ENCODE measurements around the gene RBMS3.

Gene RBMS3

DNA sequence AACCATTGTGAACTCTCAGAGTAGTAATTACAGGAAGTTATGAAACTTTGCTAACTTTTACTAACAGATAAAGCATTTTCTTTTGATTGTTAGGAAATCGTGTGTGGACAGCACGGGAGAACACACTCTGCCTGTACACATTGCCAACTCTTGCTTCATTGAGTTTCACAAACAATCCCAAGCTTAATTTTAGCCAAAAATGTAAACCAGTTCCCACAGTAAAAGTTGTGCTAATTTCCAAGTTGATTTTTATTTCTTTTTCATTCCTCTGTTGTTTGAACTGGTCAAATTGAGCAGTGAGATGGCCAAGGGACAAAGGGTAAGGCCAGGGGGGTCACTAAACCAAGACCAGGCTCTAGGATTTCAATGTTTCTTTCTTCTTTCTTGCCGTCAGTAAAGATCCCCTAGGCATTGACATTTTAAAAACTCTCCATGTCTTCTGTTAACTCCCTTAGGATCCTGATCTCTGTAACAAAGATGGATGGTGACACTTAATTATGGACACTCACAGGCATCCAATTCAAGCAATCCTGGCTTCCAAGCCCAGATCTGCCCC is 414.9 kb downstream of the RBMS3 start:
- DNase-seq = no peak

DNA sequence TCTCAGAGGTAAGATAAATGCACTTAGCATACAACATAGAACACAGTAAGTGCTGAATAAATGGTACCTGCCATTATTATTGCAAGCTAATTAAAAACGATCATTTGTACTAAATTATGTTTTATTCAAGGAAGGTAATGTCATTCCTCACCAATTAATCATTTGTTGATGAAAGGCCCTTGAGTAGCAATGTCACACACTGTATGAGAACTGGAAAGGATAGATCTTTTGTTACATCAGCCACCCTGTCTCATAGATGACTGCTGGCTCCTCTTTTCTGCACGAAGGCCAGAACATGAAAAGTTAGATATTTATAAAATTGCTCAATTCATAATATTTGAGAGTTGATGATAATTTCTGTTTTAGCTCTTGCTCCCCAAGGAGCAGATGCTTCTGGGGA is 415.4 kb downstream of the RBMS3 start:
- DNase-seq = no peak

DNA sequence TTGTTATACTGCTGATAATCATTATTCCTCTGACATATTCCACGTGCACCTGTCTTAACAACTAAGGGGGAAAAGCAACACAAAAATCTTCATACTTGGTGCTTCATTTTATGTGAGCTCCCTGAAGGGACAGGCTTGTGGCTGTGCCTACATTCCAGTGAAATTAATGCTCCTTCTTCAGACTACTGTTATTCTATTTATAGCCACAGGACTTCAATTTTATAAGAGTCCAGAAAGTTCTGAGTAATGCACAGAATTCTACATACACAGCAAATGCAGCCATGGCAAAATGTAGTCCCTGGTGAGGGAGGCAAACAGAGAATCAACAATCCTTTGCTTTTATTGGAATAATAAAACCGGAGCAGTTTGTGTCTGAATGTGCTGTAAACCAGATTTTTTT is 417.1 kb downstream of the RBMS3 start:
- no peak for DNase-seq

DNA sequence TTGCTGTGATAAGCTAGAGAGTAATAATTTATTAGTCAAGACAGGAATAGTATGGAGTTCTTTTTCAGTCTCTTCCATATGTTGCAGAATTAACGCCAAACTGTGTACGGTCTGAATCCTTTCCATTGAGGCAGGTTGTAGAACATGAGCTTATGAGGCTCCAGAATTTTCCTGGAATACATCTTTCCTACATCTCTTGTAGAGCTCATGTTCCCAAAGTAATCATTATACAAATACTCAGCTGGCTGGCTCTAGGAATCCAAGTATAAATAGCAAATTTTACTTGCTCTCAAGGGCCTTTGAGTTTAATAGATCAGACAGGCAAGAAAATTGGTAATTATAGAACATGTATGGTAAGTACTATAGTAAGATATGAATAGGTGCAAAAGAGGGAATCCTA is 419.4 kb downstream of the RBMS3 start:
- no peak for DNase-seq

DNA sequence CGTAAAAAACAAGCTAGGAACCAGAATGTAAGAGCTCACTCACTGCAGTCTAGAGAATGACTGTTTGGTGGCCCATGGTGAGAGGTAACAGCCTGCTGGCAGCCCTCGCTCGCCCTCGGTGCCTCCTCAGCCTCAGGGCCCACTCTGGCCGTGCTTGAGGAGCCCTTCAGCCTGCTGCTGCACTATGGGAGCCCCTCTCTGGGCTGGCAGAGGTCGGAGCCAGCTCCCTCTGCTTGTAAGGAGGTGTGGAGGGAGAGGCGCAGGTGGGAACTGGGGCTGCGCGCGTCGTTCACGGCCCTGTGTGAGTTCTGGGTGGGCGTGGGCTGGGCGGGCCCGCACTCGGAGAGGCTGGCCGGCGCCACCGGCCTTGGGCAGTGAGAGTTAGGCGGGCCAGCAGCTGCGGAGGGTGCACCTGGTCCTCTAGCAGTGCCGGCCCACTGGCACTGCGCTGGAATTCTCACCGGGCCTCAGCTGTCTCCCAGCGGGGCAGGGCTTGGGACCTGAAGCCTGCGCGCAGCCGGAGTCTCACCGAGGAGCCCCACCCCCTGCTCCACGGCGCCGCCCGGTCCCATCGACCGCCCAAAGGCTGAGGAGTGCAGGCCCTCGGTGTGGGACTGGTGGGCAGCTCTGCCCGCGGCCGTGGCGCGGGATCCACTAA is 420.6 kb downstream of the RBMS3 start:
- no peak for DNase-seq

DNA sequence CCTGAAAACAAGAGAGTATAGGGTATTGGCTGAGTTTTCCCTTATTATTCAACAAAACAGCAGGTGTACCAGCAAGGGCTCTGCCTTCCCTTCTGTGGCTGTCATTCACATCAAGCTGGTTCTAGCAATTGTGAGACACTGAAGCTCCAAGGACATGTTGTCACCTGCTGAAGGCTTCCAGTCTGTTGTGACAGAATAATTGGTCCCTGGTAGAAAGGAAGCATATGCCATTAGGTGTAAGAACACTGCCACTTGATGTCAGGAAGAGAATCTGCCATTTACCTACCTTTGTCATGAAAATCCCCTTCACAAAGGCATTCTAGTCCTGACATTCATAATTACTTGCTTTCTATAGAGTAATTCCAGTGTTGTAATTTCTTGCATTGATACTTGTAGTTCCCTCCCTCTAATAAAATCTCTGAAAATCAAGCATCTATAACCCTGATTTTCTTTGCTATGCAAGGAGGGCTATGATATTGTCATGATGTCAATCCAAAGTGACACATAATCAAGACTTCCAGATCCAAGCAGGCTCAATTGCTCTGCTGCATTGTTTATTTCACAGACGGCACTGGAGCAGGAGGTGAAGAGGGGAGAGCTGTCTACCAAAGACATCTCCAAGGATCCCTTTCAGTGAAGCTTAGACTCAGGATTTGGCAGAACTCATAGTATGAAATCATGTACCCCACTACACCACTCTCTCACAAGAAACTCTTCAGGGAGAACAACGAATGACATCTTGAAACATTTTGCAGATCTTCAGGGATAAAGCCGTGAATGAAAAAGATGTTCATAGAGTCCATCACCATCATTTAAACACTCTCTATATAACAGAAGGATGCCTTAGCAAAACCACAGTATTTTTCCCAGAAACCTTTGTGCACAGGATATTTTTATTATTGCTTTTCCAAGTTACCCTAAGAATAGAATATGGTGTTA is 425.3 kb downstream of the RBMS3 start:
- no peak for DNase-seq

DNA sequence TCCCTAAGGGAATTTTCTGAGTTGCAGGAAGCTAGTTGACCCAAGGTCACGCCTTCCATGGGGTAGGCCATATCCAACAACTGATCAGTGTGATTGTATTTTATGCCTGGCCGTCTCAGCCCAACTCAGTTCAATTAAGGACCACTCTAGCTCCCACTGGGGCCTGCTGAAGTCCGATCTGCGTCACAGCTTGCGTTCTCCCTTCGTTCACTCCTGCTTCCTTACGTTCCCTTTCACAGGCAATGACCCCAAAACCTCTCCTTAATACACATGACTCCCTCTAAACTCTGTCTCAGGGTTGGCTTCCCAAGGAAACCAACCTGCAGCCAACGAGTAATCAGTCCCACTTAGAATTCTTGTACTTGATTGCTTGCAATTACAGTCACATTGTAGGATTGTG is 428.0 kb downstream of the RBMS3 start:
- DNase-seq = no peak

DNA sequence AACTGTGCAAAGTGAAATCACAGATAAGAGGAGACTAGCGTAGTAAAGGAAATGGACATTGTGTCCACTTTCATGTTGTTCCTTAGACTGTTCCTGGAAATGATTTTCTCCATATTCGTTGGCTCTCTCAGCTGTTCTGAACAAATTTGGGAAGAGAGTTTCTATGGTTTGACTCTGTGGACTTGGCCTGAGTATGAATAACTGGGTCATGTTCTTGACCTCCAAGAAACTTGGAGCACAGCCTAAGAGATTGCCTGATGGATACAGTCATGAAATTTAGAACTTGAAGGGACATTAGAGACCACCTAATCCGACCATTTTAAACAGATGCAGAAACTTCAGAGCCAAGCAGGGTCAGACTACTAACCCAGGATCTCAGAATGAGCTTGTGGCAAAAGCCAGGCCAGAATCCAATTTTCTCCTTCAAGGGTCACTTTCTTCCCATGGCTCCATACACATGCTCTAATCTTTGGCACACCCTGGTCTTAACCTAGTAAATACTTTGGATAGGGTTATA is 430.4 kb downstream of the RBMS3 start:
- DNase-seq = no peak

DNA sequence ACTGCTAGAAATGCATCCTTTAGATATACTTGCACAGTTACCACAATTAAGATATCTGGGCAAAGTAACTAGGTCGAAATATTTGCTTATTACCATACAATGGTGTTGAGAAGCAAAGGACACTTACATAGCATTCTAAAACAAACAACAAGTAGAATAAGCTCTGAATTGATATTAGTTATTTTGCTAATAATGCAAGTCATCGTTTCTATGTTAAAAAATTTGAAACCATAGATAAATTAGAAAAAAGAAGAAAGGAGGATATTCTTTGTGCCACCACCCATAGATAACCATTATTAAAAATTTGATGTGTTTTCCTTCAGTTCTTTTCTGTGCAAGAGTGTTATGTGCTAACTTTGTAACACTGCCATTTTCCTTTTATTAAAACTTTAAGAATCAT is 435.3 kb downstream of the RBMS3 start:
- no peak for DNase-seq

DNA sequence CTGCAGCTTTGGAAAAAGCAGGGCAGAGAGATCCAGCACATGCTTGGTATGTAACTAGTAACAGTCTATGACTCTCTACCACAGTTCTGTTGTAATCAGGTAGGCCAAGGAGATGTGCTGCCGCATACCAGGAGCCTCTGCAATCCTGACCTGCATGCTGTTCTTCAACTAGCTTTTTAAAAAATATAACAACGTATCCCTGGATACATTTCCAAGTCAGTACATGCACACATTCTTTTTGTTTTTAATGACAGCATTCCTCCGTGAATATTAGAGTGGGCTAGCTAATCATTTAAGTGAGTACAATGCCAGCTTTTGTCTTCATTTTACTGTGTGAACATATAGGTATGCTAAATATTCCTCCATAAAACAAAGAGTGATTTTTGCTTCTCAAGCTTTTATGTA is 437.8 kb downstream of the RBMS3 start:
- DNase-seq = no peak

DNA sequence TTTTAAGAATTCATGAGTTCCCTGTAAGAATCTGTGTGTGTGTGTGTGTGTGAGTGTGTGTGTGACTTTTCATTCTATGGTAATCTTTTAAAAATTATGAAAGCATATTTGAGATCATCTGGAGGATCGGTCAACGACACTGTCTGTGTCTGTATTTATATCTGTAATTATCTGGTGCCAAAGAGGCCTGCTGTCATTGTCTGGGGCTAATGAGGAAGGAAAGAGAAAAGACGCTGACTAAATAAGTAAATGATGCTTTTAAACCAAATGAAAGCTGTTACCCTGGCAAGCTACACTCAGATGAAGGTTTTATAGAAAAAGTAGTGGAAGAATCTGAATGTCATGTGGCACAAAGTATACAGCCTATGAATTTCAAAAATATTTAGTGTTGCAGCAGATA is 439.8 kb downstream of the RBMS3 start:
- no peak for DNase-seq

DNA sequence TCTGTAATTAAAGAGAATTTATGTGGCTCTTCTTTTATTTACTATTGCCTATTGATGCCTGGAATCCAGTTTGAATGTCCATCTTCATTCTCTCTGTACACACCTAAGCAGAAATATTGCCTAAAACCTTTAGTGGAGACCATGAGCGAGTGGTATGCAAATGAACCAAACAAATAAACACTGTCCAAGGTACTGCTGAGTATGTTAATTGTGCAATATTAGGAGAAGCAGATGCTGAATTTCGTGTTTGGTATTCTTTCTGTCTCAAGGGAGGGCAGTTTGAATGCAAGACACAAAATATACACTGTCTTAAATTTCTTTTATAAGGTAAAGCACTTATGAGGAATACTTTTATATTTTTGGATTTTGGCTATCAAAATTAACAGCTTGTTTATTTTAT is 440.9 kb downstream of the RBMS3 start:
- DNase-seq = no peak

DNA sequence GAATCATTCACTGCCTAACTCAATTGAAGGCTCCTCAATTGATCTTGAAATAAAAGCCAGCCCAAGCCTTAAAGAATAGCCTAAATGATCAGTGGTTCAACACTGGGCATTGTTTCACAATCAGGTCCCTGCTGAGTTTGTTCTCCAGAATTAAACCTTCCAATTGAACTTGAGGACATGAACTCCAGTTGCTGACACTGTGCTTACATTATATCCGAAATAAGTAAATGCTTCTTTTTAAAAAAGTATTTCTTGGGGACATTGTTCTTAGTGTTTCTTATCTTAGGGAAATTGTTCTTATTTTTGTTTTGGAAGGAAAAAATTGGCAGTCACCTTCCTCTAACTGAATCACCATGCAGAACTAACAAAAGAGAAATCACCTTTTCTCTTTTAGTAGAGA is 450.2 kb downstream of the RBMS3 start:
- no peak for DNase-seq

DNA sequence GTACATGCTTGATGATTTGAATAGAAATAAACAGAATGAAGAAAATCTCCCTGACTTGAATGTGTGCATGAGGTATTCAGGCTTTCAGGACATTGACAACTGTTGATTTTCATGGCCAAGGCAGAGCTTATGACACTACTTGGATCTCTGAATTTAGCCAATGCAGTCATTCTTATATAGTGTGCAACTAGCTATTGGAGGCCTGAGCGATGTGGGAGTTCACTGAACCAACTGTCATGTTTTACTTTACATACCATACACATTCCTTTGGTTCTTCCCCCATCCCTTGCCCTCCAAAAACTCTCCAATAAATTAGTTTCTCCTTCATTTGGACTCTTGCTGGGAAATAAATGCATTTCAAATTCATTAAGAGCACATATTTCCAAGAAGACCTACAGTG is 460.4 kb downstream of the RBMS3 start:
- DNase-seq = no peak

DNA sequence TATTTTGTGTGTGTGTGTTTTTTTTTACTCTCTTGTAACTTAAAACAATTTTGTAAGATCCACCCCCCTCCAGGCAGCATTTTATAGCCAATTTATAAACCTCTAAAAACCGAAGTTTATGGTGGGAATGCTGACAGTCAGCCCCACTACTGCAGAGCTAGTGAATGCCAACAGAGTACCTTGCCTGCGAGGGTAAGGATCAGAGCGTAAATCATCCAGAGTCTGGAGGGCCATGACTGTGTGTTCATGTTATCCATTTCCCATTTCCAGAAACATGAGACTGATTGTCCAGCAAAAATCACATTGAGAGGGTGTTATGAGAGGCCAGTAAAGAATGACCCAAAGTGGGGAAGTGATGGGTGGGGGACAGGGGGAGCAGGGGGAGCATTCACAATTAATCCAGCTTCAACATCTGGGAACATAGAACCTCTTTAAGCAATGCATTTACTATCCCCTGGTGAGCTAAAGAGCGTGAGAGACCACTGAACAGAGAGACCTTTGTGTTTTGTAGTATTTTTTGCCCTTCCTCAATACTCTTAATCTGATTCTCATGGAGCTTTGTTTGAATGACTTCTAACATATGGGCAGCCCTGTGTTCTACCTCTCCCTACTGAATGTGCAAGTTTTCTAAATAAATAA is 464.5 kb downstream of the RBMS3 start:
- no peak for DNase-seq

DNA sequence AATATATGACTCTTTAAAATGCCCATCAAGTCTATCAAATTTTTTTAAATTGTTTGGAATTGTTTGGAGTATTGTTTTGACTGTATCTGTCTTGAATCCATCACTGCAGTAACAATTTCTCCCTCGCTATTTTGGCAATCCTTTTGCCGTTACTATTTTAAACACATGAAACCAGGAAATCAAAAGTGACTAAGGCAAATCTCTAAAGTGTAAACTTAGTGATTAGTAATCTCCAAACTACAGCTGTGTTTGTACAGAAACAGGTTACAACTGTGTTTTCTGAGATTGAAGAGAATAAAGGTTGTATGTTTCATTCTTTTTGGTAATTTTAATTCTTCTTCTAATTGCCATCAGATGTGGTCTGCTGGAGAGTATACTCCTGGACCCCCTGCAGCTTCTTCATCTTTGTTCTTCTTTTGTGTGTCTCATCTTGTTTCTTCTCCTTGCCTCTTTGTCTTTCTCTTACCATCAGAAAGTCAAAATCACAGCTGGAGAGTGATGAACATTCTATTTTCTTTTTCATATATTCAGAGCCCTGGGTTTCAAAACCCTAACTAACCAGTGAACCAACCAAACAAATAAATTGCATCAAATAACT is 465.4 kb downstream of the RBMS3 start:
- no peak for DNase-seq

DNA sequence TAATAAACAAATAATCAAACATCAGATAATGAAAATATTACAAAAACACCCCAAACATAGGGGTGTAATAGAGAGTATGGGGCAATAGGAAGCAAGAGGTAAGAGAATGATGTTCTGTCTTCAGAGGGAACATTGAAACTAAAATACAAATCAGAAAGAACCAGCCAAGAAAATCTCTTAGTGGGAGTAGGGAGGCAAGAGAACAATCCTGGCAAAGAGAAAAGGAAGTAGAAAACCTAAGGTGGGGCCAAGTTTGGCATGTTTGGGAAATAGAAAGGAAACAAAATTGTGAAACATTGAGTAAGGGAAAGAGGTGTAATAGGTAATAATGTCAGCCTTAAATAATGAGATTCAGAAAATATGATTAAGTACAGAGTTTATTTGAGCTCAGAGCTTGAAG is 467.1 kb downstream of the RBMS3 start:
- no peak for DNase-seq

DNA sequence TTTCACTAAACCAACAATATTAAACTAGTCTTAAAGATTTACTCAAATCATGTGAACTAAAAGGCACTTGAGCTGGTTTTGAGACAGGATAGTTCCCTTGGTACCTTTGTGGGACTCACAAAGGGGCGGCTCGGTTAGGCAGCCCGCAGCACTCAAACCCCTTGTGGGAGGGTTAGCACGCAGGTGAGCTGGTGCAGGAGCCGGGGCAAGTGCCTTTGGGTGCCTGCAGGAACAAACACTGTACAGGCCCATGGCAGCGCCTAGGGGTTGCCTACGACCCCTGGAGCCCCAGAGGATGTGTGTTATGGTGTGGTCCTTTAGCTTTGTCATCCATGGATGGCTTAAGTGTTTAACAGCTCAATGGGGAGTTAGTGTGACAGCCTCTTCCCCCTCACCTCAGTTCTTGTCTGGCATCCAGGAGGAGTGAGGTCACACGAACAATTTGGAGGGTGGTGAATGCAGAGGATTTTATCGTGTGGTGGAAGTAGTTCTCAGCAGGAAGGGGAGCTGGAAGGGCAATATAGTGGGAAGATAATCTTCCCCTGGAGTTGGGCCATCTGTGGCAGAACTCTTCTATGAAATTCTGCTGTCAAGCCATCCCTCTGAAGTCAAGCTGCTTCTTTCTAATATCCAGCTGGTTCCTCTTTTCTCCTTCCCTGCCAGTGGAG is 470.9 kb downstream of the RBMS3 start:
- peak; percentile 19 for DNase-seq

DNA sequence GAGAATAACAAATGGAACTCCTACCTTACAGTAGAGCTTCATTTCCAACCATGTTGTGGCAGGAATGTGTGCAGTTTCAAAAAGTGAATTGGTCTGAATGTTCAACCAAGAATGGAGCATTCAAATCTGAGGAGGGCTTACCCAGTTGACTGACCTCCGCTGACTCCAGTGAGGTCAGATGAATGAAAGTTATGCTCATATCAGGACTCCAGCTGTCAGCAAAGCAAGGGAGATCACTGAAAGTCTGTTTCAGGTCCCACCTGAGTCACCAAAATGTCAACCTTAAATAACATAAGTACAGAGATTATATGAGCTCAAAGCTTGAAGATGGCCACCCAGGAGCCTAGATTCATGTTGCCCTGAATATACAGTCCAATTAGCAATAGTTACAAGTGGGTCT is 473.5 kb downstream of the RBMS3 start:
- no peak for DNase-seq

DNA sequence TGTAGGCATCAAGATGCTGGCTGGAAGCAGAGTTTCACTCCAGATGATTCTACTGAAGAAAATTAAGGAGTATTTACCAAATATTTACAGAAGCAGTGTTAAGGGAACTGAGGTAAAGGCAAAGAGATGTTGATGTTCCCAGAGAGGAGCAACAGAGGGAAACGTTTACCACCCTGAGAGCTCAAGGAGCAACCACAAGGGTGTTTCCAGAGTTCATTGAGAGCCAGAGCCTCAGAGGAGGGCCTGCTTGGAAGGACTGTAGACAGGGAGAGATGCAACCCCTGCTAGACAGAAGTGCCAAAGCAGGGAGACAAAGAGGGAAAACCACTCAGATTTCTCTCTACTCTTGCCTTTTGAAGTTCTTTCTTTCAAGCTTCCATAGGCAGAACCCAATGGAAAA is 474.5 kb downstream of the RBMS3 start:
- DNase-seq = no peak

DNA sequence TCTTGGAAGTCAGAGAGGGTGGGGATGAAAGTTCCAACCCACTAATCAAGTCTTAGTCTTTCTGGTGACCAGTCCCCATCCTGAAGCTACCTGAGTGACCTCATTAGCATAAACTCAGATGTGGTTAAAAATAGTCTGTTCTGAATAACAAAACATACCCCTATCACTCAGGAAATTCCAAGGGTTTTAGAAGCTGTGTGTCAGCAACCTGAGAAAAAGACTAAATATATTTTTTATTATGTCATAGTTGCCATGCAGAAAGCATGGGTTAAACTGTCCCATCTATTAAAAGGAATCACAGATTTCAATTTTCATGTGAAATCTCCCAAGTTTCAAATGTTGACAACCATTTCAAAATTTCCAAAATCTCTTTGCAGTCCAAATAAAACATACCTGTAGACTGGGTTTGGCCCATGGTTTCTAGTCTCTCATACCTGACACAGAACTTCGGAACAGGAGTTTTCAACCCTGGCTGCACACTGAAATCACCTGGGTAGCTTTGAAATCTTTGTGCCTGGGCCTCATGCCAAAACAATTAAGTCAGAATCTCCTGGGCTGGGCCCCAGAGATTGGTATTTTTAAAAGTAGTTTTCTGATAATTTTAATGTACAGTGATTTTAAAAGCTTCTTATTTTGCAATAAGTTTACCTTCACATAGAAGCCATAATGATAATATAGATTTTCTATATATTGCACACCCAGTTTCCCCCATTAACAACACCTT is 476.3 kb downstream of the RBMS3 start:
- DNase-seq = no peak

DNA sequence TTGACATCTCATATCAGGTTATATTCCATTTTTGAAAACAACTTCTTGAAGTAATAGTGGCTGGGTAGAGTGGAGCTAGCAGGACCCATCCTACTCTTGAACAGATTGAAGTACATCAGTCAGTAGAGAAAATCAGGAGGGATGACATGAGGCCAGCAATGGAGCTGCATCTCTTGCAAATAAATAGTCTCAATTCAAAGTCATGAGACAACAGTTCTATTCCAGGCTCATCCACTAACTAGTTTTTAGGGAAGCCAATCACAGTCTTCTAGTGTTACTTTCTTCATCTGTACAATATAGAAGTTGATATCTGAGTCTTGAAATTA is 477.2 kb downstream of the RBMS3 start:
- no peak for DNase-seq
